ENCODE results near the gene CAMKK2. TPM values are rescaled to one million over a fixed set of nuclear protein-coding genes. Genes with fewer than 3 reads are reported as not detected.

Gene CAMKK2
- total RNA-seq = 28.5 and 39.4 TPM in 2 replicates

GRCh38 chr12:121296618-121297434 lies at the start of gene CAMKK2:
CAMKK2 (minus strand) TSS chr12:121296709; CDS start chr12:121274526, 22,183 bp downstream.

GRCh38 chr12:121209624-121210572 lies 86.6 kb downstream of the CAMKK2 start, which contains the start of gene P2RX4:
P2RX4 (plus strand) TSS chr12:121210129; CDS start chr12:121210165, 36 bp downstream.

Other genes with a start within 250 kb of the CAMKK2 start
- 3.2 and 3.6 TPM in 2 replicates for gene P2RX7, start 163.8 kb downstream of the CAMKK2 start, total RNA-seq
- 31.6 and 38.7 TPM in 2 replicates for gene P2RX4, start 86.6 kb downstream of the CAMKK2 start, total RNA-seq
- gene ANAPC5, start 55.7 kb upstream of the CAMKK2 start, total RNA-seq = 209 and 219 TPM in 2 replicates
- 58.2 and 61.1 TPM in 2 replicates for gene RNF34, start 103.4 kb upstream of the CAMKK2 start, total RNA-seq

All from thoracic aorta endothelial cell (primary cell).